Astrocyte (in vitro differentiated cells and primary cell): ENCODE measurements around the gene ZDHHC8. TPM values are rescaled to one million over a fixed set of nuclear protein-coding genes. Genes with fewer than 3 reads are reported as not detected.

Source experiments
- DNase-seq: peaks from one replicate; pipeline ENCODE4 v3.0.0-alpha.2; 2010; ENCODE audit warnings: low read depth
- FAIRE-seq: peaks from 2 replicates; lab custom pipeline; 2011; peaks lifted over from hg19 to GRCh38; lab: Jason Lieb, UNC
- H2AFZ ChIP-seq: 2 replicates; pipeline ENCODE4 v1.6.0; 2012; ENCODE audit warnings: low read depth, low read length, inconsistent platforms
- H3K27ac ChIP-seq: 2 replicates; pipeline ENCODE4 v1.5.1; 2011; ENCODE audit warnings: low read depth, low read length, inconsistent platforms
- H3K27me3 ChIP-seq: 2 replicates; pipeline ENCODE4 v1.6.0; 2011; ENCODE audit warnings: low read length, inconsistent platforms; ENCODE audit not compliant: insufficient read depth
- H3K36me3 ChIP-seq: 2 replicates; pipeline ENCODE4 v1.5.1; 2011; ENCODE audit warnings: low read length, inconsistent platforms; ENCODE audit not compliant: insufficient read depth
- H3K4me1 ChIP-seq: 2 replicates; pipeline ENCODE4 v1.5.1; 2011; ENCODE audit warnings: low read length, inconsistent platforms; ENCODE audit not compliant: insufficient read depth
- H3K4me2 ChIP-seq: 2 replicates; pipeline ENCODE4 v1.6.0; 2012; ENCODE audit warnings: low read length, inconsistent platforms
- H3K4me3 ChIP-seq: 2 replicates; pipeline ENCODE4 v1.5.1; 2011; ENCODE audit warnings: low read depth, mild to moderate bottlenecking, low read length, inconsistent platforms; ENCODE audit not compliant: insufficient read depth
- H3K79me2 ChIP-seq: 2 replicates; pipeline ENCODE4 v1.6.0; 2012; ENCODE audit warnings: mild to moderate bottlenecking, low read length, inconsistent platforms; ENCODE audit not compliant: insufficient read depth
- H3K9ac ChIP-seq: 2 replicates; pipeline ENCODE4 v1.6.0; 2012; ENCODE audit warnings: mild to moderate bottlenecking, low read length, inconsistent platforms
- H3K9me3 ChIP-seq: 2 replicates; pipeline ENCODE4 v1.5.1; 2012; ENCODE audit warnings: low read depth, mild to moderate bottlenecking, low read length, inconsistent platforms; ENCODE audit not compliant: insufficient read depth
- H4K20me1 ChIP-seq: 2 replicates; pipeline ENCODE4 v1.6.0; 2012; ENCODE audit warnings: low read length, inconsistent platforms; ENCODE audit not compliant: insufficient read depth
- H3K27ac Mint-ChIP-seq: one replicate; pipeline ENCODE4 v1.8.0; 2021; ENCODE audit warnings: mild to moderate bottlenecking, mixed read lengths; ENCODE audit not compliant: unreplicated experiment
- H3K27me3 Mint-ChIP-seq: one replicate; pipeline ENCODE4 v1.8.0; 2021; ENCODE audit warnings: low read depth, mixed read lengths; ENCODE audit not compliant: unreplicated experiment
- H3K36me3 Mint-ChIP-seq: one replicate; pipeline ENCODE4 v1.8.0; 2021; ENCODE audit warnings: low read depth, mixed read lengths; ENCODE audit not compliant: unreplicated experiment
- H3K4me1 Mint-ChIP-seq: one replicate; pipeline ENCODE4 v1.8.0; 2021; ENCODE audit warnings: low read depth, mixed read lengths; ENCODE audit not compliant: unreplicated experiment
- H3K4me3 Mint-ChIP-seq: one replicate; pipeline ENCODE4 v1.8.0; 2021; ENCODE audit warnings: mild to moderate bottlenecking, moderate library complexity, mixed read lengths; ENCODE audit not compliant: unreplicated experiment
- H3K9me3 Mint-ChIP-seq: one replicate; pipeline ENCODE4 v1.8.0; 2021; ENCODE audit warnings: mild to moderate bottlenecking, mixed read lengths; ENCODE audit not compliant: unreplicated experiment
- CTCF ChIP-seq: IDR thresholded peaks from 2 replicates; pipeline ENCODE4 v1.5.1; 2011; ENCODE audit warnings: low read depth, mild to moderate bottlenecking, inconsistent platforms, low read length, moderate library complexity; ENCODE audit not compliant: insufficient read depth
- EZH2 ChIP-seq: IDR thresholded peaks from 2 replicates; pipeline ENCODE4 v1.6.1; 2012; ENCODE audit warnings: mild to moderate bottlenecking, low read length, inconsistent platforms; ENCODE audit not compliant: insufficient read depth
- total RNA-seq: library from RNA; stranded (reverse); gene quantifications from 2 replicates; pipeline ENCODE4 v1.2.1, GENCODE V29; 2021

The ZDHHC8 gene
- total RNA-seq, 1 donor from 2014 or later: 88.3 TPM

- DNase-seq: no peak
- FAIRE-seq: no peak
- no peak overlapping the region for H2AFZ ChIP-seq
- H3K27ac ChIP-seq: no peak overlapping the region
- peaks cover 28% of the 10 kb centered on the region for H3K79me2 ChIP-seq
- no peak overlapping the region for H3K4me3 ChIP-seq
- H3K27me3 ChIP-seq: no peaks in the 10 kb centered on the region
- H4K20me1 ChIP-seq: peaks cover 87% of the 10 kb centered on the region
- H3K4me2 ChIP-seq: no peak overlapping the region
- peaks cover 2% of the 10 kb centered on the region for H3K4me1 Mint-ChIP-seq
- H3K9me3 Mint-ChIP-seq: no peaks in the 10 kb centered on the region
- peaks cover 11% of the 10 kb centered on the region for H3K36me3 Mint-ChIP-seq
- no peak overlapping the region for H3K9ac ChIP-seq
- H3K27me3 Mint-ChIP-seq: no peaks in the 10 kb centered on the region
- no peaks in the 10 kb centered on the region for H3K4me1 ChIP-seq
- no peak for TF ChIP-seq EZH2
- no peak for TF ChIP-seq CTCF
- H3K27ac Mint-ChIP-seq: no peak overlapping the region
- no peaks in the 10 kb centered on the region for H3K9me3 ChIP-seq
- H3K36me3 ChIP-seq: peaks cover 51% of the 10 kb centered on the region
- H3K4me3 Mint-ChIP-seq: no peak overlapping the region
Observed at GRCh38 chr22:20108757-20109230, 22.8 kb upstream of the ZDHHC8 start.

DNA sequence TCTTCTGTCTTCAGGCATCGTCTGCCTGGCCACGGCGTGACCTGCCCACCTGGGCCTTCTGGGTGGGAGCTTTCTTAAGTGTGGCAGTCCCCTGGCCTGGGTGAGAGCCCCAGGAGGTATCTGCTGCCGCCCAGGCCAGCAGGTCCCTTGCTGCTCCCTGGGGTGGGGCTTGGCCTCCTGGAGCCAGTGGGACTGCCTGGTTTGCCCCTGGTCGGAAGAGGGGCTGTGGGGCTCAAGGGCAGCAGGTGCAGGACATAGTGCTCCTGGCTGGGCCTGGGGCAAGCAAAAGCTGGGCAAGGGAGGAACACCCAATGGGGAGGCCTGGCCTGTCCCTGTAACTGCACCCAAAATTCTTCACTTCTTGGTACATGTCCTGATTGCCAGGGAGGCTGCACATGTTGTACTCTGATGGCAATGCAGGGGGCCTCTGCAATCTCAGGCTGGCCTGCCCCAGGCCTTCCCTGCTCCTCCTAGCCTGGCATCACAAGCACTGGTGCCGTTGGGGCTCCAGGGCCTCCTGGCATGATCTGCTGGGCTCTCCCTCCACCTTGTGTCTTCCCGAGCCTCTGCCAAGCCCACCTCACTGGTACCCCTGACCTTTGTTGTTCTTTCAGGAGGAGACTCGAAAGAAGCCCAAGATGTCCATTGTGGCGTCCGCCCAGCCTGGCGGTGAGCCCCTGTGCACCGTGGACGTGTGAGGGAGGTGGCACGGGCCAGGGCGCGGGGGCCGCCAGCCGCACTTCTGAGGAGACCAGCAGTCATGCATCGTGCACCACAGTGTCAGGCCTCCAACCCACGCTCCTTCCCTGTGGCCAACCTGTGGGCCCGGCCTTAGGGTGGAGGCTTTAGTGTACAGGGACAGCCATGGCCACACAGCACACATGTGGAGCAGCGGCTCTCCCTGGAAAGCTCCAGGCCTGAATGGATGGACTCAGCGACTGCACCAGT, 21.9 kb upstream of the ZDHHC8 start:
- Histone ChIP-seq H3K36me3 (peaks cover 52% of the 10 kb centered on the region), H3K9me3 (no peaks in the 10 kb centered on the region), H3K4me1 (no peaks in the 10 kb centered on the region), H4K20me1 (peaks cover 88% of the 10 kb centered on the region), H3K4me3 (no peak overlapping the region), H3K79me2 (peaks cover 31% of the 10 kb centered on the region), H2AFZ (no peak overlapping the region), H3K27me3 (no peaks in the 10 kb centered on the region), H3K4me2 (no peak overlapping the region), H3K27ac (no peak overlapping the region), H3K9ac (no peak overlapping the region)
- no peak for FAIRE-seq
- H3K4me3 Mint-ChIP-seq: no peak overlapping the region
- TF ChIP-seq CTCF: no peak
- TF ChIP-seq EZH2: no peak
- no peaks in the 10 kb centered on the region for H3K9me3 Mint-ChIP-seq
- no peak for DNase-seq
- H3K27ac Mint-ChIP-seq: no peak overlapping the region
- peaks cover 2% of the 10 kb centered on the region for H3K4me1 Mint-ChIP-seq
- no peaks in the 10 kb centered on the region for H3K27me3 Mint-ChIP-seq
- peaks cover 11% of the 10 kb centered on the region for H3K36me3 Mint-ChIP-seq
